H1 (cell line): ENCODE data around the gene JMJD7. TPM values are rescaled to one million over a fixed set of nuclear protein-coding genes. Genes with fewer than 3 reads are reported as not detected.

Source experiments
- polyA plus RNA-seq, 7 experiments: library from polyadenylated mRNA; depleted of rRNA in 3 of 7; stranded (reverse) in 5 of 7; unstranded in 2 of 7; fragments of >200 nt in 5 of 7; fragments of 200-250 nt in 2 of 7; gene quantifications; 1 replicate in 5 of 7; 2 replicates in 1 of 7; 4 replicates in 1 of 7; pipeline versions ENCODE4 v1.2.1 to v1.2.3, GENCODE V29; 2011 to 2013; ENCODE audit warnings: missing spikeins in 2 of 7, mixed read lengths in 2 of 7
- total RNA-seq: library from RNA; stranded (reverse); fragmentation: NEBNext Ultra II Directional; extraction: Animal tissue kit (Norgen Biotek cat#: 25700); gene quantifications from 2 replicates; pipeline ENCODE4 v1.2.1, GENCODE V29; 2021
- TF ChIP-seq, protein P1 (sequence below): fragments of 300-600 bp; sonication (generic); IDR thresholded peaks from 2 replicates; pipeline ENCODE4 v1.7.1; 2012; ENCODE audit warnings: low read length, moderate library complexity, mild to moderate bottlenecking, inconsistent platforms; ENCODE audit not compliant: insufficient replicate concordance

The JMJD7 gene
- total and polyA plus RNA-seq, 2 of the 8 experiments (the other 6 are each of a cell fraction or from before 2014, with no cell fraction given) = 15.0 to 20.0 TPM

DNA sequence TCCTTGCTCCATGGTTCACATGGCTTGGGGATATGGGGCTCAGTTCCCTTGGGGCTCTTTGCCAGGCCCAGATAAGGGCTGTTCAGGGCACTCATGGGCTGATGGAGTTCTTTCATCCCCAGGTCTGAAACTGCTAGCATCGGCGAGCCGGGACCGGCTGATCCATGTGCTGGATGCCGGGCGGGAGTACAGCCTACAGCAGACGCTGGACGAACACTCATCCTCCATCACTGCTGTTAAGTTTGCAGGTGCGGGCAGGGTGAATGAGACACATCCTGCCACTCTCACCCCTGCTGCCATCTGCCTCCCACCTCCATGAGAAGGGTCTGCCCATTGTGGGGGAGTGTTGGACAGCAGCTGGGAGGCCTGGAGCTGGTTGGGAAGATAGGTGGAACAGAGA is 11.1 kb upstream of the JMJD7 start (continued):
- TF ChIP-seq, protein P1, sequence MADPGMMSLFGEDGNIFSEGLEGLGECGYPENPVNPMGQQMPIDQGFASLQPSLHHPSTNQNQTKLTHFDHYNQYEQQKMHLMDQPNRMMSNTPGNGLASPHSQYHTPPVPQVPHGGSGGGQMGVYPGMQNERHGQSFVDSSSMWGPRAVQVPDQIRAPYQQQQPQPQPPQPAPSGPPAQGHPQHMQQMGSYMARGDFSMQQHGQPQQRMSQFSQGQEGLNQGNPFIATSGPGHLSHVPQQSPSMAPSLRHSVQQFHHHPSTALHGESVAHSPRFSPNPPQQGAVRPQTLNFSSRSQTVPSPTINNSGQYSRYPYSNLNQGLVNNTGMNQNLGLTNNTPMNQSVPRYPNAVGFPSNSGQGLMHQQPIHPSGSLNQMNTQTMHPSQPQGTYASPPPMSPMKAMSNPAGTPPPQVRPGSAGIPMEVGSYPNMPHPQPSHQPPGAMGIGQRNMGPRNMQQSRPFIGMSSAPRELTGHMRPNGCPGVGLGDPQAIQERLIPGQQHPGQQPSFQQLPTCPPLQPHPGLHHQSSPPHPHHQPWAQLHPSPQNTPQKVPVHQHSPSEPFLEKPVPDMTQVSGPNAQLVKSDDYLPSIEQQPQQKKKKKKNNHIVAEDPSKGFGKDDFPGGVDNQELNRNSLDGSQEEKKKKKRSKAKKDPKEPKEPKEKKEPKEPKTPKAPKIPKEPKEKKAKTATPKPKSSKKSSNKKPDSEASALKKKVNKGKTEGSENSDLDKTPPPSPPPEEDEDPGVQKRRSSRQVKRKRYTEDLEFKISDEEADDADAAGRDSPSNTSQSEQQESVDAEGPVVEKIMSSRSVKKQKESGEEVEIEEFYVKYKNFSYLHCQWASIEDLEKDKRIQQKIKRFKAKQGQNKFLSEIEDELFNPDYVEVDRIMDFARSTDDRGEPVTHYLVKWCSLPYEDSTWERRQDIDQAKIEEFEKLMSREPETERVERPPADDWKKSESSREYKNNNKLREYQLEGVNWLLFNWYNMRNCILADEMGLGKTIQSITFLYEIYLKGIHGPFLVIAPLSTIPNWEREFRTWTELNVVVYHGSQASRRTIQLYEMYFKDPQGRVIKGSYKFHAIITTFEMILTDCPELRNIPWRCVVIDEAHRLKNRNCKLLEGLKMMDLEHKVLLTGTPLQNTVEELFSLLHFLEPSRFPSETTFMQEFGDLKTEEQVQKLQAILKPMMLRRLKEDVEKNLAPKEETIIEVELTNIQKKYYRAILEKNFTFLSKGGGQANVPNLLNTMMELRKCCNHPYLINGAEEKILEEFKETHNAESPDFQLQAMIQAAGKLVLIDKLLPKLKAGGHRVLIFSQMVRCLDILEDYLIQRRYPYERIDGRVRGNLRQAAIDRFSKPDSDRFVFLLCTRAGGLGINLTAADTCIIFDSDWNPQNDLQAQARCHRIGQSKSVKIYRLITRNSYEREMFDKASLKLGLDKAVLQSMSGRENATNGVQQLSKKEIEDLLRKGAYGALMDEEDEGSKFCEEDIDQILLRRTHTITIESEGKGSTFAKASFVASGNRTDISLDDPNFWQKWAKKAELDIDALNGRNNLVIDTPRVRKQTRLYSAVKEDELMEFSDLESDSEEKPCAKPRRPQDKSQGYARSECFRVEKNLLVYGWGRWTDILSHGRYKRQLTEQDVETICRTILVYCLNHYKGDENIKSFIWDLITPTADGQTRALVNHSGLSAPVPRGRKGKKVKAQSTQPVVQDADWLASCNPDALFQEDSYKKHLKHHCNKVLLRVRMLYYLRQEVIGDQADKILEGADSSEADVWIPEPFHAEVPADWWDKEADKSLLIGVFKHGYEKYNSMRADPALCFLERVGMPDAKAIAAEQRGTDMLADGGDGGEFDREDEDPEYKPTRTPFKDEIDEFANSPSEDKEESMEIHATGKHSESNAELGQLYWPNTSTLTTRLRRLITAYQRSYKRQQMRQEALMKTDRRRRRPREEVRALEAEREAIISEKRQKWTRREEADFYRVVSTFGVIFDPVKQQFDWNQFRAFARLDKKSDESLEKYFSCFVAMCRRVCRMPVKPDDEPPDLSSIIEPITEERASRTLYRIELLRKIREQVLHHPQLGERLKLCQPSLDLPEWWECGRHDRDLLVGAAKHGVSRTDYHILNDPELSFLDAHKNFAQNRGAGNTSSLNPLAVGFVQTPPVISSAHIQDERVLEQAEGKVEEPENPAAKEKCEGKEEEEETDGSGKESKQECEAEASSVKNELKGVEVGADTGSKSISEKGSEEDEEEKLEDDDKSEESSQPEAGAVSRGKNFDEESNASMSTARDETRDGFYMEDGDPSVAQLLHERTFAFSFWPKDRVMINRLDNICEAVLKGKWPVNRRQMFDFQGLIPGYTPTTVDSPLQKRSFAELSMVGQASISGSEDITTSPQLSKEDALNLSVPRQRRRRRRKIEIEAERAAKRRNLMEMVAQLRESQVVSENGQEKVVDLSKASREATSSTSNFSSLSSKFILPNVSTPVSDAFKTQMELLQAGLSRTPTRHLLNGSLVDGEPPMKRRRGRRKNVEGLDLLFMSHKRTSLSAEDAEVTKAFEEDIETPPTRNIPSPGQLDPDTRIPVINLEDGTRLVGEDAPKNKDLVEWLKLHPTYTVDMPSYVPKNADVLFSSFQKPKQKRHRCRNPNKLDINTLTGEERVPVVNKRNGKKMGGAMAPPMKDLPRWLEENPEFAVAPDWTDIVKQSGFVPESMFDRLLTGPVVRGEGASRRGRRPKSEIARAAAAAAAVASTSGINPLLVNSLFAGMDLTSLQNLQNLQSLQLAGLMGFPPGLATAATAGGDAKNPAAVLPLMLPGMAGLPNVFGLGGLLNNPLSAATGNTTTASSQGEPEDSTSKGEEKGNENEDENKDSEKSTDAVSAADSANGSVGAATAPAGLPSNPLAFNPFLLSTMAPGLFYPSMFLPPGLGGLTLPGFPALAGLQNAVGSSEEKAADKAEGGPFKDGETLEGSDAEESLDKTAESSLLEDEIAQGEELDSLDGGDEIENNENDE = no peak
